ENCODE measurements around the gene ICA1. TPM values are rescaled to one million over a fixed set of nuclear protein-coding genes. Genes with fewer than 3 reads are reported as not detected.

Gene ICA1
- polyA plus RNA-seq, 2 of the 4 experiments (the other 2 are of a cell fraction) = 0.66 to 2.0 TPM

DNA sequence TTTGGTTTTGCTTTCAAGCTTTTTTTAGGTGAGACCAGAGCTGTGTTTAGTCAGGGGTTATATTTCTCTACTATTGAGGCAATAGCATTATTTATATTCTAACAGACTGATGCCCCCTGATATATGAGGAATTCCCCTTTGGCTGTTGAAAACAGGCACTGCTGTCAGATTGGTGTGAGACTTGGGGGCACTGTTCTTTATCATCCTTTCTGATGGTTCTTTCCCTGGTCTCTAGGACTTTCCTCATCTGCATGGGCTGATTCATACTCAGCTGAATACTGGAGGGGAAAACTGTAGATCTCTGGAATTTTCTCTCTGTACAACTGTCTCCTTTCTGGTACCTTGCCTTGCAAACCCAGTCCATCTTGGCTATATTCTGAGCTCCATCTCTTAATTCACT, 10.0 kb upstream of the ICA1 start:
- no peak for ATAC-seq
- Histone ChIP-seq H3K4me1 (no peaks in the 10 kb centered on the region), H3K4me3 (no peak overlapping the region)

DNA sequence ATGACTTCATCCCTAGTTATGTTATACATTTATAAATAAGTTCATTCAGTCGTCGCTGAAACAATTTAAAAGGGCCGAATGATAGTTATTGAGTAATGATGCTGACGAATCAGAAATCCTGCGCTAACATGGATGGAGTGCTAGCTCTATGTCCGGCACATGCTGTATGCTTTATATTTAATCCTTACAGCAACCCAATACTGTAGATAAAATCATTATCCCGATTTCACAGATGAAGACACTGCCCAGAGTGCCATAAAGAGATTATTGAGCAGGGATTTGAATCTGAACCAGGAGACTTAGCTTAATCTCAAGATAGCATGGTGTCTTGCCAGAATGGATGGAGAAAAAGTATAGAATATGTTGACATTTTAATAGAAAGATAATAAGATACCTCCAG, 1.1 kb upstream of the ICA1 start:
- ChIA-PET CTCF (interaction anchor here (0.8 kb wide), 1 partner anchor 582 kb away, joined by 3 read pairs; no protein-coding TSS in a partner anchor), POLR2A (interaction anchor here (0.9 kb wide), 1 partner anchor 41 kb away, joined by 3 read pairs; no protein-coding TSS in a partner anchor)
- H3K9me3 ChIP-seq = no peaks in the 10 kb centered on the region; the same call in 2 of the 3 replicates
- no peak for DNase-seq (ENCODE audit: low read depth in 1 of 2, low spot score in 1 of 2)
- WGBS (ENCODE audit: missing lambda C conversion rate) = 79% methylated on average over 7 of the region's 7 CpGs
- FAIRE-seq = no peak
- H3K4me2 ChIP-seq = no peak overlapping the region
- ATAC-seq = no peak
- no peak overlapping the region for H3K27ac ChIP-seq
- H3K4me1 ChIP-seq = no peaks in the 10 kb centered on the region
- H3K4me3 ChIP-seq = no peak overlapping the region
- TF ChIP-seq MYC (IDR thresholded peaks at IDR 0.05; ENCODE audit: borderline replicate concordance, low read length) = no peak
- TF ChIP-seq, protein P1, sequence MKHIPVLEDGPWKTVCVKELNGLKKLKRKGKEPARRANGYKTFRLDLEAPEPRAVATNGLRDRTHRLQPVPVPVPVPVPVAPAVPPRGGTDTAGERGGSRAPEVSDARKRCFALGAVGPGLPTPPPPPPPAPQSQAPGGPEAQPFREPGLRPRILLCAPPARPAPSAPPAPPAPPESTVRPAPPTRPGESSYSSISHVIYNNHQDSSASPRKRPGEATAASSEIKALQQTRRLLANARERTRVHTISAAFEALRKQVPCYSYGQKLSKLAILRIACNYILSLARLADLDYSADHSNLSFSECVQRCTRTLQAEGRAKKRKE (CRISPR knock-in tag; IDR thresholded peaks at IDR 0.05; ENCODE audit: low read depth) = no peak
- TF ChIP-seq, protein P2, sequence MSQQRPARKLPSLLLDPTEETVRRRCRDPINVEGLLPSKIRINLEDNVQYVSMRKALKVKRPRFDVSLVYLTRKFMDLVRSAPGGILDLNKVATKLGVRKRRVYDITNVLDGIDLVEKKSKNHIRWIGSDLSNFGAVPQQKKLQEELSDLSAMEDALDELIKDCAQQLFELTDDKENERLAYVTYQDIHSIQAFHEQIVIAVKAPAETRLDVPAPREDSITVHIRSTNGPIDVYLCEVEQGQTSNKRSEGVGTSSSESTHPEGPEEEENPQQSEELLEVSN (IDR thresholded peaks at IDR 0.05; ENCODE audit: borderline replicate concordance, low read depth) = no peak
- TF ChIP-seq RAD21 (conservative IDR thresholded peaks at IDR 0.05 in 1 of 2, IDR thresholded peaks at IDR 0.05 in 1 of 2) = no peak
- TF ChIP-seq POLR2A (IDR thresholded peaks at IDR 0.05; ENCODE audit: low read length) = no peak
- TF ChIP-seq FOSL2 (IDR thresholded peaks at IDR 0.05) = no peak
- no peak for TF ChIP-seq FOSL2 (CRISPR knock-in tag; IDR thresholded peaks at IDR 0.05)
- no peak for TF ChIP-seq CHD4 (IDR thresholded peaks at IDR 0.05; ENCODE audit: borderline replicate concordance)
- TF ChIP-seq ESRRA (IDR thresholded peaks at IDR 0.05; ENCODE audit: borderline replicate concordance, low read length) = no peak
- no peak for TF ChIP-seq PHF8 (IDR thresholded peaks at IDR 0.05; ENCODE audit: borderline replicate concordance, low read depth)
- TF ChIP-seq MAFK (IDR thresholded peaks at IDR 0.05; ENCODE audit: partially characterized antibody) = no peak
- no peak for TF ChIP-seq HOXB5 (CRISPR knock-in tag; IDR thresholded peaks at IDR 0.05)
- no peak for TF ChIP-seq HDAC2 (IDR thresholded peaks at IDR 0.05)
- no peak for TF ChIP-seq POLR2AphosphoS2 (conservative IDR thresholded peaks at IDR 0.05; ENCODE audit: low read length)
- no peak for TF ChIP-seq MAZ (IDR thresholded peaks at IDR 0.05; ENCODE audit: borderline replicate concordance, low read depth, low read length)

More for the DNA sequence above, 10.0 kb upstream of the ICA1 start:
- Histone ChIP-seq H3K27ac (no peak overlapping the region), H3K9me3 (no peaks in the 10 kb centered on the region), H3K4me2 (no peak overlapping the region)
- DNase-seq (ENCODE audit: low read depth in 1 of 2, low spot score in 1 of 2) (no peak), FAIRE-seq (no peak)
- no peak for TF ChIP-seq NR3C1 (IDR thresholded peaks at IDR 0.05)
- no peak for TF ChIP-seq CBX8 (IDR thresholded peaks at IDR 0.05)
- no peak for TF ChIP-seq RCOR1 (IDR thresholded peaks at IDR 0.05; ENCODE audit: low read depth, low read length)
- TF ChIP-seq POLR2AphosphoS2 (conservative IDR thresholded peaks at IDR 0.05; ENCODE audit: low read length) = no peak
- no peak for TF ChIP-seq KDM5A (IDR thresholded peaks at IDR 0.05)
- TF ChIP-seq RARB (CRISPR knock-in tag; IDR thresholded peaks at IDR 0.05) = no peak
- TF ChIP-seq, protein P3, sequence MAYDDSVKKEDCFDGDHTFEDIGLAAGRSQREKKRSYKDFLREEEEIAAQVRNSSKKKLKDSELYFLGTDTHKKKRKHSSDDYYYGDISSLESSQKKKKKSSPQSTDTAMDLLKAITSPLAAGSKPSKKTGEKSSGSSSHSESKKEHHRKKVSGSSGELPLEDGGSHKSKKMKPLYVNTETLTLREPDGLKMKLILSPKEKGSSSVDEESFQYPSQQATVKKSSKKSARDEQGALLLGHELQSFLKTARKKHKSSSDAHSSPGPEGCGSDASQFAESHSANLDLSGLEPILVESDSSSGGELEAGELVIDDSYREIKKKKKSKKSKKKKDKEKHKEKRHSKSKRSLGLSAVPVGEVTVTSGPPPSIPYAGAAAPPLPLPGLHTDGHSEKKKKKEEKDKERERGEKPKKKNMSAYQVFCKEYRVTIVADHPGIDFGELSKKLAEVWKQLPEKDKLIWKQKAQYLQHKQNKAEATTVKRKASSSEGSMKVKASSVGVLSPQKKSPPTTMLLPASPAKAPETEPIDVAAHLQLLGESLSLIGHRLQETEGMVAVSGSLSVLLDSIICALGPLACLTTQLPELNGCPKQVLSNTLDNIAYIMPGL (CRISPR knock-in tag; IDR thresholded peaks at IDR 0.05; ENCODE audit: borderline replicate concordance) = no peak
- no peak for TF ChIP-seq NPAS2 (CRISPR knock-in tag; IDR thresholded peaks at IDR 0.05; ENCODE audit: borderline replicate concordance)
- no peak for TF ChIP-seq JUNB (IDR thresholded peaks at IDR 0.05)
- TF ChIP-seq, protein P4, sequence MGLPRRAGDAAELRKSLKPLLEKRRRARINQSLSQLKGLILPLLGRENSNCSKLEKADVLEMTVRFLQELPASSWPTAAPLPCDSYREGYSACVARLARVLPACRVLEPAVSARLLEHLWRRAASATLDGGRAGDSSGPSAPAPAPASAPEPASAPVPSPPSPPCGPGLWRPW (IDR thresholded peaks at IDR 0.05) = no peak
- no peak for TF ChIP-seq CHD2 (IDR thresholded peaks at IDR 0.05; ENCODE audit: low read length, partially characterized antibody)
- TF ChIP-seq NFE2L2 (conservative IDR thresholded peaks at IDR 0.05; ENCODE audit: low read length) = no peak
- no peak for TF ChIP-seq MAFK (IDR thresholded peaks at IDR 0.05; ENCODE audit: partially characterized antibody)
- TF ChIP-seq KDM1A (IDR thresholded peaks at IDR 0.05; ENCODE audit: low read depth) = no peak
- TF ChIP-seq, protein P5, sequence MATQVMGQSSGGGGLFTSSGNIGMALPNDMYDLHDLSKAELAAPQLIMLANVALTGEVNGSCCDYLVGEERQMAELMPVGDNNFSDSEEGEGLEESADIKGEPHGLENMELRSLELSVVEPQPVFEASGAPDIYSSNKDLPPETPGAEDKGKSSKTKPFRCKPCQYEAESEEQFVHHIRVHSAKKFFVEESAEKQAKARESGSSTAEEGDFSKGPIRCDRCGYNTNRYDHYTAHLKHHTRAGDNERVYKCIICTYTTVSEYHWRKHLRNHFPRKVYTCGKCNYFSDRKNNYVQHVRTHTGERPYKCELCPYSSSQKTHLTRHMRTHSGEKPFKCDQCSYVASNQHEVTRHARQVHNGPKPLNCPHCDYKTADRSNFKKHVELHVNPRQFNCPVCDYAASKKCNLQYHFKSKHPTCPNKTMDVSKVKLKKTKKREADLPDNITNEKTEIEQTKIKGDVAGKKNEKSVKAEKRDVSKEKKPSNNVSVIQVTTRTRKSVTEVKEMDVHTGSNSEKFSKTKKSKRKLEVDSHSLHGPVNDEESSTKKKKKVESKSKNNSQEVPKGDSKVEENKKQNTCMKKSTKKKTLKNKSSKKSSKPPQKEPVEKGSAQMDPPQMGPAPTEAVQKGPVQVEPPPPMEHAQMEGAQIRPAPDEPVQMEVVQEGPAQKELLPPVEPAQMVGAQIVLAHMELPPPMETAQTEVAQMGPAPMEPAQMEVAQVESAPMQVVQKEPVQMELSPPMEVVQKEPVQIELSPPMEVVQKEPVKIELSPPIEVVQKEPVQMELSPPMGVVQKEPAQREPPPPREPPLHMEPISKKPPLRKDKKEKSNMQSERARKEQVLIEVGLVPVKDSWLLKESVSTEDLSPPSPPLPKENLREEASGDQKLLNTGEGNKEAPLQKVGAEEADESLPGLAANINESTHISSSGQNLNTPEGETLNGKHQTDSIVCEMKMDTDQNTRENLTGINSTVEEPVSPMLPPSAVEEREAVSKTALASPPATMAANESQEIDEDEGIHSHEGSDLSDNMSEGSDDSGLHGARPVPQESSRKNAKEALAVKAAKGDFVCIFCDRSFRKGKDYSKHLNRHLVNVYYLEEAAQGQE (IDR thresholded peaks at IDR 0.05) = no peak
- ChIA-PET POLR2A (no interaction called here), CTCF (interaction anchor here (0.6 kb wide), 1 partner anchor 678 kb away, joined by 3 read pairs; no protein-coding TSS in a partner anchor)
